Measurements from ENCODE around the gene FOXP1.

GRCh38 chr3:71532639-71533395 lies 50.7 kb downstream of the FOXP1 start:
- TF ChIP-seq EGR1 (IDR thresholded peaks at IDR 0.05; ENCODE audit: low read depth in 2 of 2), result no peak
- TF ChIP-seq YY1 (IDR thresholded peaks at IDR 0.05), result no peak
- TF ChIP-seq CTCF (IDR thresholded peaks at IDR 0.05; ENCODE audit: low read depth, low read length, missing input control), result no peak
- no peak for TF ChIP-seq NR2F2 (IDR thresholded peaks at IDR 0.05)
- TF ChIP-seq RAD21 (IDR thresholded peaks at IDR 0.05), result no peak
- TF ChIP-seq, protein P1, sequence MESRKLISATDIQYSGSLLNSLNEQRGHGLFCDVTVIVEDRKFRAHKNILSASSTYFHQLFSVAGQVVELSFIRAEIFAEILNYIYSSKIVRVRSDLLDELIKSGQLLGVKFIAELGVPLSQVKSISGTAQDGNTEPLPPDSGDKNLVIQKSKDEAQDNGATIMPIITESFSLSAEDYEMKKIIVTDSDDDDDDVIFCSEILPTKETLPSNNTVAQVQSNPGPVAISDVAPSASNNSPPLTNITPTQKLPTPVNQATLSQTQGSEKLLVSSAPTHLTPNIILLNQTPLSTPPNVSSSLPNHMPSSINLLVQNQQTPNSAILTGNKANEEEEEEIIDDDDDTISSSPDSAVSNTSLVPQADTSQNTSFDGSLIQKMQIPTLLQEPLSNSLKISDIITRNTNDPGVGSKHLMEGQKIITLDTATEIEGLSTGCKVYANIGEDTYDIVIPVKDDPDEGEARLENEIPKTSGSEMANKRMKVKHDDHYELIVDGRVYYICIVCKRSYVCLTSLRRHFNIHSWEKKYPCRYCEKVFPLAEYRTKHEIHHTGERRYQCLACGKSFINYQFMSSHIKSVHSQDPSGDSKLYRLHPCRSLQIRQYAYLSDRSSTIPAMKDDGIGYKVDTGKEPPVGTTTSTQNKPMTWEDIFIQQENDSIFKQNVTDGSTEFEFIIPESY (IDR thresholded peaks at IDR 0.05), result no peak
- no peak for TF ChIP-seq ATF3 (IDR thresholded peaks at IDR 0.05)
- TF ChIP-seq SP1 (IDR thresholded peaks at IDR 0.05), result no peak
- TF ChIP-seq JUND (IDR thresholded peaks at IDR 0.05), result no peak
- TF ChIP-seq FOXA1 (IDR thresholded peaks at IDR 0.05), result no peak
- TF ChIP-seq MAX (IDR thresholded peaks at IDR 0.05), result no peak
- TF ChIP-seq, protein P2, sequence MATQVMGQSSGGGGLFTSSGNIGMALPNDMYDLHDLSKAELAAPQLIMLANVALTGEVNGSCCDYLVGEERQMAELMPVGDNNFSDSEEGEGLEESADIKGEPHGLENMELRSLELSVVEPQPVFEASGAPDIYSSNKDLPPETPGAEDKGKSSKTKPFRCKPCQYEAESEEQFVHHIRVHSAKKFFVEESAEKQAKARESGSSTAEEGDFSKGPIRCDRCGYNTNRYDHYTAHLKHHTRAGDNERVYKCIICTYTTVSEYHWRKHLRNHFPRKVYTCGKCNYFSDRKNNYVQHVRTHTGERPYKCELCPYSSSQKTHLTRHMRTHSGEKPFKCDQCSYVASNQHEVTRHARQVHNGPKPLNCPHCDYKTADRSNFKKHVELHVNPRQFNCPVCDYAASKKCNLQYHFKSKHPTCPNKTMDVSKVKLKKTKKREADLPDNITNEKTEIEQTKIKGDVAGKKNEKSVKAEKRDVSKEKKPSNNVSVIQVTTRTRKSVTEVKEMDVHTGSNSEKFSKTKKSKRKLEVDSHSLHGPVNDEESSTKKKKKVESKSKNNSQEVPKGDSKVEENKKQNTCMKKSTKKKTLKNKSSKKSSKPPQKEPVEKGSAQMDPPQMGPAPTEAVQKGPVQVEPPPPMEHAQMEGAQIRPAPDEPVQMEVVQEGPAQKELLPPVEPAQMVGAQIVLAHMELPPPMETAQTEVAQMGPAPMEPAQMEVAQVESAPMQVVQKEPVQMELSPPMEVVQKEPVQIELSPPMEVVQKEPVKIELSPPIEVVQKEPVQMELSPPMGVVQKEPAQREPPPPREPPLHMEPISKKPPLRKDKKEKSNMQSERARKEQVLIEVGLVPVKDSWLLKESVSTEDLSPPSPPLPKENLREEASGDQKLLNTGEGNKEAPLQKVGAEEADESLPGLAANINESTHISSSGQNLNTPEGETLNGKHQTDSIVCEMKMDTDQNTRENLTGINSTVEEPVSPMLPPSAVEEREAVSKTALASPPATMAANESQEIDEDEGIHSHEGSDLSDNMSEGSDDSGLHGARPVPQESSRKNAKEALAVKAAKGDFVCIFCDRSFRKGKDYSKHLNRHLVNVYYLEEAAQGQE (IDR thresholded peaks at IDR 0.05), result no peak
- no peak for TF ChIP-seq TAF1 (conservative IDR thresholded peaks at IDR 0.05)
- TF ChIP-seq GABPA (IDR thresholded peaks at IDR 0.05 in 1 of 2, conservative IDR thresholded peaks at IDR 0.05 in 1 of 2), result no peak
